Left hindlimb (tissue), 1 donor: Measurements from ENCODE around the gene ROR1.
A peak's percentile ranks its signal among the peaks of the same experiment; 100 is the strongest.
"Not testable (repeated sequence)": the region's sequence is repeated elsewhere in the genome, so short reads cannot be mapped to it uniquely, and the experiment has no call there.

Experiments used
- DNase-seq: peaks from one replicate; pipeline ENCODE4 v3.0.0-alpha.2; 2018

Gene ROR1

DNA sequence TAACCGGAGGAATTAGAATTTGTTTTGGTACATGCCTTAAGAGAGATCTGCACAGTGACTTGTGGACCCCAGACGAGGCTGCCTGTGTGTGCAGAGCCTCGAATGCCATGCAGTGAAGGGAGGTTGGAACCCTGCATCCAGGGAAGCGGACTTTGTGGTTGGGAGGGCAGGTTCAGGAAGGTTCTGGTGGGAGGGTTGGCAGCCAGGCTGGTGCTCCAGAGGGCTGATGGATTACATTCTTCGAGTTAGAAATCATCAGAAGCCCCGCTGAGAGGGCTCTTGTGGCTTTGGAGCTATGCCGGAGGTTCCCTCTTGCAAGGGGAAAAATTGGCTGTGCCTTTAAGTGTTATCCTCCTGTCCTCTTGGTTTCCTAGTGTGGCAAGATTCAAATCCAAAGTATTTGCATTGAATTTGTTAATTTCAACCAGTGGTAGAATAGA lies 21.1 kb downstream of the ROR1 start:
- peak; percentile 31 for DNase-seq

GRCh38 chr1:63795455-63795854 lies 21.6 kb downstream of the ROR1 start:
- DNase-seq = no peak

DNA sequence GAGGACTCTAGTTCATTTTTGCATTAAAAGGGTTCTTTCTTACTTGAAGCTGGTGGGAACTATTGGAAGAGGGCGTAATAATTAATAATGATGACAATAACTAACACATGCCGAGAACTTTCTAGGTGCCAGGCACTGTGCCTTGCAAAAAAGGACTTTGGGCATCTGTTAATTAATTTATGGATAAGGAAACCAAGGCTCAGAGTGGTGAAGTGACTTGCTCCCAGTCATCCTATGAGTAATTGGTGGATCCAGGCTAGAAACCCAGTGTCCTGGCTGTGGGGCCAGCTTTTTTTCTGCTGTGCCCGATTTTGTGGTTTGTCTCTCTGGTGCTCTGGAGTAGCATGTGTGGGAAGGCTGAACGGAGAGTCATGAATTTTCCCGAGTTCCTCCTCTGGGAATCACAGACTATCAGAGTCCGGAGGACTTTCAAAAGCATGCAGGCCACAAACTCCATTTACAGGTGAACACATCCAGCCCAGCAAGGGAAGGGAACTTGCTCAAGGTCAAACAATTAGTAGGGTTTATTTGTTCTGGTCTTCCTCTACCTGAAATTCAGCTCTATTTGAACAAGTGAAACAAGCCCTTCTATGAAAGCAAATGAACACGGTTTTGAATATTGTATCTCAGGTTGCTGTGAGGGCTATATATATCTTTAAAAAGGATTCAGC lies 23.4 kb downstream of the ROR1 start:
- DNase-seq = no peak

- no peak for DNase-seq
These were observed 24.5 kb downstream of the ROR1 start for GRCh38 chr1:63798284-63798683.

DNA sequence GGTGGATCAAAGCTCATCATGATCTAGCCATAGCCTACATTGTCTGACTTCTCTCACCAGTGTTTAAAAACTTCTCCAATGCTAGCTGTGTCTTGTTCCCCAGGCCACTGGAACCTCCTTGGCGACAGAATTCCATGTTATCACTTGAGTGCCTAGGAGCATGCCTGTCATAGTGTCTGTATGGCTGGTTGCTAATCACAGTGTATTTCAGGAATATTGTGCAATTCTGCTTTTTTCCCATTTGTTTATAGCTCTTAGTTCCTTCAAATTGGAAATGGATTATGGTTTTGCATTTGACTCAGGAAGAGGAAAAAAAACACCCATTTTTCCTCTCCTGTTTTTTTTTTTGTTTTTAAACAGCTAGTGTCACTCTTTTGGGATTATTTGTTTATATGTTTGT lies 25.5 kb downstream of the ROR1 start:
- no peak for DNase-seq

DNA sequence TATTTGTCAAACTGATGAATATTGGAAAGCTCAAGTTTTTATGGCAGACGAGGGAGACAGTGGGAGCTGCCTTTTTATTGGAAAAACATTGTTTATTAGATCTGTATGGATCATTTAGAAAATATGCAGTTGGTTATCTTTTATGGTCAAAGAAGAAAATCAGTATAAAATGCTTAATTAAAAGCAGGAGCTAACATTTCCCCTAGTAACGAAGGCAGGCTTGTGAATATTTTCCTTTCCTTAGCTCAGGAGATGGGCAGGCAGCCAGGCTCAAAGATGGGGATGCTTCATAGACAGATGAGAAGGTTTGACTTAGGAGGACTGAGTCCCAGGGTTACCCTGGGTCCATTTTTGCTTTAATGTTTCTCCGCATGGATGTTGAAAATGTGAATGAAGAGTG lies 26.0 kb downstream of the ROR1 start:
- DNase-seq = peak; percentile 42

GRCh38 chr1:63802109-63802508 lies 28.3 kb downstream of the ROR1 start:
- DNase-seq = no peak

DNA sequence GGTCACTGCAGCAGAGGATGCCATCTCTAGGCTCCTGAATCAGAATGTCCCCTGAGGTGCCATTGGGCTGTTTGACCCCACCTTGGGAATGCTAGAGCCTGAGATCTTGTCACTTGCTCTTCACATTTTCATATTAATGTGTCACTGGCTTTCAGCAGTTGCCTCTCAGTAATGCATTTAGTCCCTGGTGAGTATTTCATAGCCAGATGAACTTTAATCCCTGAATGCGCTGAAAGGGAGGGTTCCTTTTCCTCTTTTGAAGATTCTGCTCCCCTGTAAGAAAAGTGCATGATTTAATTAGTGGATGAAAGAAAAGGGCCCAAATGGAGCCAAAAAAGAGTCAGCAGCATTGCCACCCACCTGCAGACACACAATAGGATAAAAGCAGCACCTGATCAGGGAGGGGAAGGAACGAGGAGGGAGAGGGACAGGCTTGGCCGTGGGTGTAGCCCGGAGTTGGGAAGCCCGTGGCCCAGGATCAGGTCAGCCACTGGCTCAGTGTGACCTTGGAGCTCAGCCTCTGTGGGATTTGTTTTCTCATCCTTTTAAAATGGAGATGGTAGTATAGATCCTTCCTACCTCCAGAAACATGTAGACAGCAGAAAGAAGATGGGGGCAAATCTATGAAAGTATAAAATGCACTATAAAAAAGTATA lies 31.1 kb downstream of the ROR1 start:
- DNase-seq = no peak

- DNase-seq = no peak
These were observed 33.2 kb downstream of the ROR1 start for GRCh38 chr1:63807046-63807445.

DNA sequence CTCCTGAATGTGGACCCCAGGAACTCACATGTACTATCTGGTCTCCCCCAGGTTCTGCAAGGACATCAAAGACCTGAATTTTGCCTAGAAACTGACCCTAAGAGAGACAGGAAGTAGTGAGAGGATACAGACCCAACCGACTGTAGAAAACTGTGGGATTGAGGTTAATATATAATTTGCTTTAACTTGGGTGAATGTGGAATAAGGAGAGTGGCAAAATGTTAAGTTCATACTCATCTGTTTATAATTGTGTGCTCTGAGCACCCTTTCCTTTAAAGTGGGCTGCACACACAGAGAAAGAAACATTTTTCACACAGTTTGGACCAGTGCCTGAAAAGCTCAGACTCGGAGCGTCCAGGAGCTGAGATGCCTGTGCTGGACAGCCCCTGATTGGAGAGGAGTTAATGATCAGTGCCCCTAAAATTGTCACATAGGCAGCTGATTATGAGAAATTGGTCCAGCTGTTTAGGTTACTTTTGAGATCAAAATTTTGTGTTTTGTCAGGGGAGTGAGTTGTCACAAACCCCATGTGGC lies 37.2 kb downstream of the ROR1 start:
- no peak for DNase-seq

- no peak for DNase-seq
These were observed 38.4 kb downstream of the ROR1 start for GRCh38 chr1:63812071-63812700.

- no peak for DNase-seq
These were observed 40.0 kb downstream of the ROR1 start for GRCh38 chr1:63813829-63814277.

- DNase-seq = not testable (repeated sequence)
These were observed 42.5 kb downstream of the ROR1 start for GRCh38 chr1:63816217-63816815.

GRCh38 chr1:63817152-63817667 lies 43.4 kb downstream of the ROR1 start:
- DNase-seq = peak; percentile 54

DNA sequence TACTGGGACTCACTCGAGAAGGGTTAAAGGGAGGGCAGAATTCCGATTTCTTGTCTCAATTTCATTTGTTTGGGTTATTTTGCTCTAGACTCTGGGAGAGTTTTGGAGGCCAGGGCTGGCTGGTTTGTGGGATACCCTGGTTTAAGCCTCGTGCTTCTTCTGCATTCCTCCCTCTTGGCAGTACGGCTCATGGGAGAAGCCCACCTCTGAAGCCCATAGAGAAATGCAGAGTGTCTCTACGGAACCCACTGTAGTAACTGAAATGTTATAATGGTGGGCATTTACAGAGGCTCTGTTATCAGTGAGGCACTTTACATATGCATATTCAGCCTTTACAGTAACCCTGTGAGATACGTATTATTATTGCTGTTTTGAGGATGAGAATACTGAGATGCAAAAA lies 43.9 kb downstream of the ROR1 start:
- no peak for DNase-seq

- no peak for DNase-seq
These were observed 44.9 kb downstream of the ROR1 start for GRCh38 chr1:63818567-63819325.

GRCh38 chr1:63819795-63820194 lies 46.0 kb downstream of the ROR1 start:
- DNase-seq = no peak

- DNase-seq = no peak
These were observed 47.5 kb downstream of the ROR1 start for GRCh38 chr1:63821091-63822005.

DNA sequence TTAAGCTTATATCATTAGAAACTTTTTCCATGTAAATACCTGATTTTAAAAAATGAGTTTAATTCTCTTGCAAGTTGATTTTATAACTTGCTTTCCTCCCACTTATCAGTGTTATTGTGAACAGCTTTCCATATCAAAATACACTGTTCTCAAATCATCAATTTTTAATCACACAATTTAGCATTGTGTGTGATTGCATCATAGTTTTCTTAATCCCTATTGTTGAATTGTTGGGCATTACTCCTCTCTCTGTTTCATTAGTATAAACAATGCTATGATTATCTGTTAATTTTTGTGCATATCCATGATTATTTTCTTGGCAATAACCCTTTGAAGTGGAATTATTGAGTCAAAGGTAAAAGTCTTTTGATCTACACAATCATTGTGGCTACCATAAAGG lies 48.7 kb downstream of the ROR1 start:
- DNase-seq = no peak

GRCh38 chr1:63824451-63824850 lies 50.6 kb downstream of the ROR1 start:
- DNase-seq = no peak

DNA sequence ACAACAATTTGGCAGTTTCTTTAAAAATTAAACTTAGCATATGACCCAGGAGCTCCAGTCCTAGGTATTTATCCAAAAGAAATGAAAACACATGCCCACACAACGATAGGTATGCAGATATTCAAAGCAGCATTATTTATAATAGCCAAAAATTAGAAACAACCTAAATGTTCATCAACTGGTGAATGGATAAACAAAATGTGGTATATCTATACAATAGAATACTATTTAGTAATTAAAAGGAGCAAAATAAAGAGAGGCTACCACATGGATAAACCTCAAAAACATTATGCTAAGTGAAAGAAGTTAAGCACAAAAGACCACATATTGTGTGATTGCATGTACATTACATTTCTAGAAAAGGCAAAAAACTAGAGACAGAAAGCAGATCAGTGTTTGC lies 51.3 kb downstream of the ROR1 start:
- DNase-seq = no peak
